Vagina (tissue), 2 donors: ENCODE results near the gene FRMPD4.

ENCODE experiments used
- POLR2A ChIP-seq, 2 donors: fragments of 450-650 bp; IDR thresholded peaks; one replicate each; pipeline ENCODE4 v1.6.1; 2017; ENCODE audit warnings: antibody characterized with exemption in 2 of 2, mild to moderate bottlenecking in 2 of 2, moderate library complexity in 2 of 2
- POLR2AphosphoS5 ChIP-seq, 2 donors: sonication (generic); formaldehyde crosslinking; IDR thresholded peaks; one replicate each; pipeline ENCODE4 v1.9.0; 2017; ENCODE audit warnings: antibody characterized with exemption in 2 of 2, mild to moderate bottlenecking in 2 of 2, low read depth in 1 of 2; ENCODE audit not compliant: insufficient read depth in 1 of 2
- TF ChIP-seq, protein P1 (sequence below), 3 experiments: fragments of 450-650 bp in 2 of 3; fragments of 200-600 bp in 1 of 3; sonication (generic) in 1 of 3; IDR thresholded peaks; one replicate each; pipeline ENCODE4 v1.5.1; 2017 to 2019; ENCODE audit warnings: antibody characterized with exemption in 3 of 3, mild to moderate bottlenecking in 2 of 3, moderate library complexity in 2 of 3

DNA sequence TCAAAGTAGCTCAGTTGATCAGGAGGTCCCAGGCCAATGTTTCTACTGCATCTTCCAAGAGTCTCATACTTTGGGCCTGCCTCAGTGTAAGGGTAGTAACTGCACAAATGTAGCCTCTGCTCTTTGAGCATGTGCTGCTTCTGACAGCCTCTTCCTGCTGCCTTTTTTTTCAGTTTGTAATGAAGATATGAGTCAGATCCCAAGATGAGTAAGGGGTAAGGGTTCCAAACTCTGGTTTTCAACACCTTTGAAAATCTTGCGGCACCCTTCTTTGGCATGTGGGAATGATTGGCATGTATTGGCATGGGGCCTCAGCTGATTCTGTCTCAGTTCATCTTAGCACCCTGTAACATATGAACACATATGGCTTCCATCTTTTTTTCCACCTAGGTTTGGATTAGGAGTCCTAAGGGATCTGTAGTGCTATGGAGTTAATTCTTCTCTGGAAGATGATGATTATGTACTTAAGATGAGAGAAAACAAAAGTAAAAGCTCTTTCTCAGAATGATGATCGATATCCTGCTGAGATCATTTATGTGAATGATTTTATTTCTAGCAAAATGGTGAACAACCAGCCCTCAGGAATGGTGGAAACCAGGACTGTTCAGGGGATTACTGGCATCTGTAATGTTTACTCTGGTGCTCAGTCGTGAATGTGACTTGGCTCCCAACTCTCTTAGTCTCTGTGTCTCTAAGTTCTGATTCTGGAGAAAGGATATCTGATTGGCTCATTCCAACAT lies 534.3 kb downstream of the FRMPD4 start:
- no peak for TF ChIP-seq POLR2AphosphoS5 (IDR thresholded peaks at IDR 0.05; ENCODE audit: insufficient read depth in 1 of 2, low read depth in 1 of 2)
- TF ChIP-seq, protein P1, sequence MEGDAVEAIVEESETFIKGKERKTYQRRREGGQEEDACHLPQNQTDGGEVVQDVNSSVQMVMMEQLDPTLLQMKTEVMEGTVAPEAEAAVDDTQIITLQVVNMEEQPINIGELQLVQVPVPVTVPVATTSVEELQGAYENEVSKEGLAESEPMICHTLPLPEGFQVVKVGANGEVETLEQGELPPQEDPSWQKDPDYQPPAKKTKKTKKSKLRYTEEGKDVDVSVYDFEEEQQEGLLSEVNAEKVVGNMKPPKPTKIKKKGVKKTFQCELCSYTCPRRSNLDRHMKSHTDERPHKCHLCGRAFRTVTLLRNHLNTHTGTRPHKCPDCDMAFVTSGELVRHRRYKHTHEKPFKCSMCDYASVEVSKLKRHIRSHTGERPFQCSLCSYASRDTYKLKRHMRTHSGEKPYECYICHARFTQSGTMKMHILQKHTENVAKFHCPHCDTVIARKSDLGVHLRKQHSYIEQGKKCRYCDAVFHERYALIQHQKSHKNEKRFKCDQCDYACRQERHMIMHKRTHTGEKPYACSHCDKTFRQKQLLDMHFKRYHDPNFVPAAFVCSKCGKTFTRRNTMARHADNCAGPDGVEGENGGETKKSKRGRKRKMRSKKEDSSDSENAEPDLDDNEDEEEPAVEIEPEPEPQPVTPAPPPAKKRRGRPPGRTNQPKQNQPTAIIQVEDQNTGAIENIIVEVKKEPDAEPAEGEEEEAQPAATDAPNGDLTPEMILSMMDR (IDR thresholded peaks at IDR 0.05), result no peak
- TF ChIP-seq POLR2A (IDR thresholded peaks at IDR 0.05), result no peak
